ENCODE results near the gene ATF1.

DNA sequence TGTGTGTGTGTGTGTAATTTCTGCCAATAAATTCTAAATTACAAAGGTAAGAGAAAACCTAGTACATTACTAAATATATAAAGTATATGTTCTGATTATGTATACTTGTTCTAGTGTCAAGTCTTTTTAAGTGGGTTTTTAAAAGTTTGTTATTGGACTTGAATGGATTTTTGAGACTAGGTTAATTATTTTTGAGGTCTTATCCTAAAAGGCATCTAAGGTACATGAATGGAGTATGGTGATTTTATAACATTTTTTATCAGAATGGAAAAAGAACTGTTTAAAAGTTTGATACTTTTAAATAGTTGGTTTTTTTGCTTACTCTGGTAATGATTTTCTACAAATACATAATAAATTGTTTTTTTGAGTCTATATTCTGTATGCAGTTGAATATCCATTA lies 56.3 kb downstream of the ATF1 start:
- TF ChIP-seq CTCF (IDR thresholded peaks at IDR 0.05; ENCODE audit: low read depth, low read length) (no peak), POLR2A (IDR thresholded peaks at IDR 0.05; ENCODE audit: extremely low read depth, insufficient read length) (no peak), MAX (IDR thresholded peaks at IDR 0.05; ENCODE audit: low read depth, low read length) (no peak), MYC (IDR thresholded peaks at IDR 0.05; ENCODE audit: low read depth, low read length) (no peak)

Measured in NB4 (cell line).